HepG2 (cell line): ENCODE results near the gene IFT88. TPM values are rescaled to one million over a fixed set of nuclear protein-coding genes. Genes with fewer than 3 reads are reported as not detected.

Source experiments
- ATAC-seq: fragments of 200-7000 bp; cut with Tn5 transposase; 3 replicates; pipeline ENCODE4 v1.9.1; 2020; ENCODE audit warnings: mild to moderate bottlenecking, moderate library complexity
- BruUV-seq: library from RNA; stranded (reverse); fragments of 400-500 nt; replicated peaks from 2 replicates; lab custom pipeline; 2021; lab: Mats Ljungman, UMichigan
- CTCF ChIA-PET: fragments of 300-600 bp; formaldehyde crosslinking; extraction: SDS; loops from one replicate; lab custom pipeline; 2021; ENCODE audit warnings: low total read pairs, inconsistent platforms, low intra/inter-chr PET ratio; lab: Yijun Ruan, JAX
- POLR2A ChIA-PET: fragments of 350-600 bp; sonication (Branson Sonifier 250); formaldehyde crosslinking; loops from one replicate; lab custom pipeline; 2020; ENCODE audit warnings: antibody characterized with exemption, inconsistent platforms; lab: Yijun Ruan, JAX
- DNase-seq: peaks from one replicate; pipeline ENCODE4 v3.0.0-alpha.2; 2015; ENCODE audit warnings: low spot score
- FAIRE-seq: peaks from 3 replicates; lab custom pipeline; 2011; peaks lifted over from hg19 to GRCh38; lab: Jason Lieb, UNC
- H2AFZ ChIP-seq: one replicate; pipeline ENCODE4 v1.6.1; 2011; ENCODE audit warnings: low read length, inconsistent platforms
- H3K27ac ChIP-seq: fragments of 300-600 bp; 3 replicates; pipeline ENCODE4 v1.8.0; 2011; ENCODE audit warnings: mixed run types, mild to moderate bottlenecking, mixed read lengths, low read length, inconsistent platforms; ENCODE audit not compliant: insufficient read depth; ENCODE audit errors: extremely low read length
- H3K27me3 ChIP-seq, 2 experiments: fragments of 200-600 bp in 1 of 2; 2 replicates in 1 of 2; 3 replicates in 1 of 2; pipeline versions ENCODE4 v1.6.0 to v1.8.0; 2011; ENCODE audit warnings: low read length in 2 of 2, mild to moderate bottlenecking in 2 of 2, moderate library complexity in 2 of 2, inconsistent platforms in 1 of 2; ENCODE audit not compliant: insufficient read depth in 2 of 2, control insufficient read depth in 1 of 2
- H3K36me3 ChIP-seq, 2 experiments: fragments of 200-600 bp in 1 of 2; replicated peaks in 1 of 2; 2 replicates in 1 of 2; 3 replicates in 1 of 2; pipeline versions ENCODE4 v1.5.1 to v1.8.0; 2011; ENCODE audit warnings: low read length in 2 of 2, inconsistent platforms in 1 of 2; ENCODE audit not compliant: insufficient read depth in 2 of 2, control insufficient read depth in 1 of 2
- H3K4me1 ChIP-seq: 2 replicates; pipeline ENCODE4 v1.5.1; 2012; ENCODE audit warnings: low read length, inconsistent platforms; ENCODE audit not compliant: insufficient read depth
- H3K4me2 ChIP-seq: 2 replicates; pipeline ENCODE4 v1.6.0; 2011; ENCODE audit warnings: low read depth, low read length, inconsistent platforms
- H3K4me3 ChIP-seq, 3 experiments: fragments of 200-600 bp in 1 of 3; sonication (generic), shearing (Covaris generic) in 1 of 3; replicated peaks in 1 of 3; 2 replicates each; pipeline ENCODE4 v1.5.1; 2011 to 2016; ENCODE audit warnings: low read length in 3 of 3, inconsistent platforms in 2 of 3, low read depth in 2 of 3, mild to moderate bottlenecking in 2 of 3, control low read depth in 1 of 3, mixed read lengths in 1 of 3; ENCODE audit not compliant: insufficient read depth in 1 of 3
- H3K79me2 ChIP-seq: one replicate; pipeline ENCODE4 v1.6.1; 2011; ENCODE audit warnings: low read length, inconsistent platforms; ENCODE audit not compliant: insufficient read depth
- H3K9ac ChIP-seq: 2 replicates; pipeline ENCODE4 v1.6.0; 2011; ENCODE audit warnings: mild to moderate bottlenecking, low read depth, low read length, inconsistent platforms; ENCODE audit not compliant: insufficient read depth
- H3K9me3 ChIP-seq: 2 replicates; pipeline ENCODE4 v1.5.1; 2012; ENCODE audit warnings: mild to moderate bottlenecking, low read length
- H4K20me1 ChIP-seq: 2 replicates; pipeline ENCODE4 v1.6.0; 2011; ENCODE audit warnings: inconsistent platforms, mild to moderate bottlenecking, low read length, moderate library complexity; ENCODE audit not compliant: insufficient read depth
- ATM ChIP-seq: fragments of 450-650 bp; IDR thresholded peaks from 2 replicates; pipeline ENCODE4 v1.7.1; 2017; ENCODE audit warnings: mild to moderate bottlenecking, borderline replicate concordance
- CBX1 ChIP-seq: IDR thresholded peaks from one replicate; pipeline ENCODE4 v1.6.1; 2016; ENCODE audit warnings: antibody characterized with exemption, low read depth
- DPF2 ChIP-seq: sonication (generic); formaldehyde crosslinking; IDR thresholded peaks from 2 replicates; pipeline ENCODE4 v1.4.0; 2020; ENCODE audit warnings: mild to moderate bottlenecking, low read depth, missing genetic modification reagents, borderline replicate concordance
- GLI4 ChIP-seq: sonication (generic); formaldehyde crosslinking; IDR thresholded peaks from 2 replicates; pipeline ENCODE4 v1.5.1; 2020; ENCODE audit warnings: missing genetic modification reagents, mild to moderate bottlenecking, moderate library complexity, borderline replicate concordance
- KLF6 ChIP-seq: IDR thresholded peaks from 2 replicates; pipeline ENCODE4 v1.8.0; 2016; ENCODE audit warnings: missing biosample characterization, missing genetic modification reagents
- LCORL ChIP-seq, 2 experiments: fragments of 450-650 bp in 1 of 2; sonication (generic) in 1 of 2; formaldehyde crosslinking in 1 of 2; IDR thresholded peaks; 2 replicates each; pipeline versions ENCODE4 v1.5.0 to v1.6.1; 2017 to 2020; ENCODE audit warnings: antibody characterized with exemption in 1 of 2, missing genetic modification reagents in 1 of 2
- NPAS2 ChIP-seq: sonication (generic); formaldehyde crosslinking; IDR thresholded peaks from 2 replicates; pipeline ENCODE4 v1.8.0; 2022; ENCODE audit warnings: mild to moderate bottlenecking, missing genetic modification reagents, borderline replicate concordance
- PRDM4 ChIP-seq: sonication (generic); formaldehyde crosslinking; IDR thresholded peaks from 2 replicates; pipeline ENCODE4 v1.9.0; 2021; ENCODE audit warnings: missing genetic modification reagents, borderline replicate concordance
- RNF2 ChIP-seq: fragments of 450-650 bp; conservative IDR thresholded peaks from 2 replicates; pipeline ENCODE4 v1.6.1; 2016; ENCODE audit warnings: low read depth
- ZFP41 ChIP-seq: sonication (generic); formaldehyde crosslinking; IDR thresholded peaks from 2 replicates; pipeline ENCODE4 v1.4.0; 2020; ENCODE audit warnings: mild to moderate bottlenecking, missing genetic modification reagents, borderline replicate concordance
- ZIK1 ChIP-seq: sonication (generic); formaldehyde crosslinking; IDR thresholded peaks from 2 replicates; pipeline ENCODE4 v1.5.0; 2020; ENCODE audit warnings: mild to moderate bottlenecking, low read depth, missing genetic modification reagents, borderline replicate concordance
- ZNF225 ChIP-seq: sonication (generic); formaldehyde crosslinking; IDR thresholded peaks from 2 replicates; pipeline ENCODE4 v1.4.0; 2020; ENCODE audit warnings: mild to moderate bottlenecking, missing genetic modification reagents
- ZNF24 ChIP-seq: fragments of 450-650 bp; IDR thresholded peaks from 2 replicates; pipeline ENCODE4 v1.6.1; 2017; ENCODE audit warnings: antibody characterized with exemption, mild to moderate bottlenecking
- ZNF318 ChIP-seq: sonication (generic); formaldehyde crosslinking; IDR thresholded peaks from 2 replicates; pipeline ENCODE4 v1.4.0; 2020; ENCODE audit warnings: mild to moderate bottlenecking, missing genetic modification reagents
- ZNF562 ChIP-seq: sonication (generic); formaldehyde crosslinking; IDR thresholded peaks from 2 replicates; pipeline ENCODE4 v1.8.0; 2022; ENCODE audit warnings: missing genetic modification reagents, borderline replicate concordance
- WGBS: methylation state at CpG from one replicate; pipeline ENCODE4 v1.1.6; 2017; ENCODE audit warnings: low lambda C conversion rate; 5-methylcytosine and 5-hydroxymethylcytosine counted together
- in situ Hi-C: cut with HindIII; loops from 2 replicates; pipeline ENCODE4 v1.10.0; 2017; ENCODE audit warnings: low pct_unique_long_range_greater_than_20kb; ENCODE audit not compliant: extremely low pct_ligation_motif_present
- intact Hi-C: fragments of 100-400 bp; cut with micrococcal nuclease; formaldehyde crosslinking; loops from one replicate; pipeline ENCODE4 v1.10.0; 2022; ENCODE audit not compliant: unreplicated experiment
- polyA plus RNA-seq, 8 experiments: library from polyadenylated mRNA; depleted of rRNA in 3 of 8; stranded (reverse) in 7 of 8; unstranded in 1 of 8; fragments of >200 nt; fragmentation: Illumina TruSeq in 4 of 8; extraction: Trizol in 4 of 8; gene quantifications; 2 replicates each; pipeline versions ENCODE4 v1.2.1 to v1.2.3, GENCODE V29; 2011 to 2016; ENCODE audit warnings: low read depth in 4 of 8, missing spikeins in 1 of 8, mixed read lengths in 1 of 8; ENCODE audit not compliant: insufficient read depth in 1 of 8
- total RNA-seq, 5 experiments: library from RNA; depleted of rRNA; stranded (reverse); fragments of >200 nt; fragmentation: Illumina TruSeq; extraction: Trizol; gene quantifications; 2 replicates each; pipeline ENCODE4 v1.2.3, GENCODE V29; 2016; ENCODE audit warnings: low read depth in 1 of 5

IFT88 gene
- total and polyA plus RNA-seq, 2 of the 13 experiments (the other 11 are each of a cell fraction or from before 2014, with no cell fraction given): 8.4 to 19.9 TPM

GRCh38 chr13:20637811-20638210, 70.9 kb downstream of the IFT88 start:
- Histone ChIP-seq H3K27me3 (no peaks in the 10 kb centered on the region), H3K4me1 (no peaks in the 10 kb centered on the region), H3K4me3 (no peak overlapping the region), H3K27ac (no peak overlapping the region), H3K36me3 (peaks cover 0 to 1% of the 10 kb centered on the region in 2 experiments; a peak in 3 of 5 replicates), H3K9ac (no peak overlapping the region), H3K79me2 (no peaks in the 10 kb centered on the region), H4K20me1 (no peaks in the 10 kb centered on the region), H3K9me3 (no peaks in the 10 kb centered on the region), H2AFZ (no peak overlapping the region), H3K4me2 (no peak overlapping the region)
- FAIRE-seq (no peak), DNase-seq (no peak), ATAC-seq (no peak)
- ChIA-PET POLR2A (no interaction called here), CTCF (no interaction called here)
- intact Hi-C loops (no loop called here), in situ Hi-C loops (no loop called here)
- no peak for TF ChIP-seq ZNF562 (CRISPR knock-in tag)
- no peak for TF ChIP-seq ZNF318 (CRISPR knock-in tag)
- no peak for TF ChIP-seq ZNF225 (CRISPR knock-in tag)
- TF ChIP-seq ZFP41 (CRISPR knock-in tag): no peak
- TF ChIP-seq RNF2: no peak
- no peak for TF ChIP-seq ZIK1 (CRISPR knock-in tag)
- TF ChIP-seq ATM: no peak
- no peak for TF ChIP-seq ZNF24
- TF ChIP-seq CBX1: no peak
- no peak for TF ChIP-seq KLF6 (CRISPR knock-in tag)
- no peak for TF ChIP-seq LCORL (IDR thresholded peaks at IDR 0.05)
- TF ChIP-seq LCORL (CRISPR knock-in tag; IDR thresholded peaks at IDR 0.05): no peak
- no peak for TF ChIP-seq DPF2
- no peak for TF ChIP-seq NPAS2 (CRISPR knock-in tag)
- no peak for TF ChIP-seq GLI4 (CRISPR knock-in tag)
- no peak for TF ChIP-seq PRDM4 (CRISPR knock-in tag)
- WGBS: 97% methylated on average over 5 of the region's 5 CpGs
- no TSS peak for BruUV-seq
